Endodermal cell (in vitro differentiated cells): ENCODE measurements around the gene PRSS36. TPM values are rescaled to one million over a fixed set of nuclear protein-coding genes. Genes with fewer than 3 reads are reported as not detected.
A peak's percentile ranks its signal among the peaks of the same experiment; 100 is the strongest.

Experiments used
- DNase-seq: peaks from one replicate; pipeline ENCODE4 v3.0.0-alpha.2; 2017
- H3K27ac ChIP-seq: 2 replicates; pipeline ENCODE4 v1.5.1; 2013; ENCODE audit warnings: mild to moderate bottlenecking, low read depth, low read length, moderate library complexity
- H3K27me3 ChIP-seq: 2 replicates; pipeline ENCODE4 v1.6.1; 2013; ENCODE audit warnings: mild to moderate bottlenecking, low read length, moderate library complexity; ENCODE audit not compliant: insufficient read depth, control insufficient read depth, poor library complexity, severe bottlenecking
- H3K36me3 ChIP-seq: 2 replicates; pipeline ENCODE4 v1.7.0; 2013; ENCODE audit warnings: mild to moderate bottlenecking, low read length, moderate library complexity; ENCODE audit not compliant: control insufficient read depth, insufficient read depth
- H3K4me1 ChIP-seq: one replicate; pipeline ENCODE4 v1.7.0; 2013; ENCODE audit warnings: low read length; ENCODE audit not compliant: control insufficient read depth, insufficient read depth
- H3K4me3 ChIP-seq: 2 replicates; pipeline ENCODE4 v1.5.1; 2013; ENCODE audit warnings: mild to moderate bottlenecking, low read length, moderate library complexity
- H3K9ac ChIP-seq: 2 replicates; pipeline ENCODE4 v1.6.1; 2013; ENCODE audit warnings: mild to moderate bottlenecking, low read length, moderate library complexity; ENCODE audit not compliant: poor library complexity, severe bottlenecking; ENCODE audit errors: extremely low read depth
- H3K9me3 ChIP-seq: 2 replicates; pipeline ENCODE4 v1.6.1; 2013; ENCODE audit warnings: mild to moderate bottlenecking, low read length, moderate library complexity; ENCODE audit not compliant: control insufficient read depth
- H3K27ac Mint-ChIP-seq: 2 replicates; pipeline ENCODE4 v1.8.0; 2020; ENCODE audit warnings: mixed read lengths
- H3K27me3 Mint-ChIP-seq: 2 replicates; pipeline ENCODE4 v1.8.0; 2021; ENCODE audit warnings: mild to moderate bottlenecking, mixed read lengths; ENCODE audit not compliant: insufficient read depth
- H3K36me3 Mint-ChIP-seq: 2 replicates; pipeline ENCODE4 v1.8.0; 2020; ENCODE audit warnings: low read depth, mixed read lengths
- H3K4me1 Mint-ChIP-seq: 2 replicates; pipeline ENCODE4 v1.8.0; 2020; ENCODE audit warnings: mixed read lengths
- H3K4me3 Mint-ChIP-seq: 2 replicates; pipeline ENCODE4 v1.8.0; 2020; ENCODE audit warnings: mild to moderate bottlenecking, moderate library complexity, mixed read lengths
- H3K9me3 Mint-ChIP-seq: 2 replicates; pipeline ENCODE4 v1.8.0; 2020; ENCODE audit warnings: mild to moderate bottlenecking, mixed read lengths
- CTCF ChIP-seq: fragments of 200-600 bp; sonication (generic); conservative IDR thresholded peaks from 2 replicates; pipeline ENCODE4 v1.5.0; 2021; ENCODE audit warnings: antibody characterized with exemption, mild to moderate bottlenecking
- WGBS, 2 experiments: methylation state at CpG; one replicate each; pipeline versions ENCODE4 v1.1.5 to v1.1.7; 2013; ENCODE audit warnings: missing lambda C conversion rate in 2 of 2, mixed read lengths in 1 of 2; ENCODE audit not compliant: insufficient coverage in 1 of 2, insufficient read length in 1 of 2; 5-methylcytosine and 5-hydroxymethylcytosine counted together
- total RNA-seq, 2 donors: library from RNA; stranded (reverse); fragmentation: NEBNext Ultra II Directional in 1 of 2; extraction: Animal tissue kit (Norgen Biotek cat#: 25700) in 1 of 2; gene quantifications; 2 replicates in 1 of 2; 3 replicates in 1 of 2; pipeline ENCODE4 v1.2.1, GENCODE V29; 2021

PRSS36 gene
- total RNA-seq, 2 donors from 2014 or later: 0.22 to 0.71 TPM

- no peaks in the 10 kb centered on the region for H3K27me3 Mint-ChIP-seq
- H3K9ac ChIP-seq: no peak overlapping the region
- no peak overlapping the region for H3K4me3 ChIP-seq
- H3K27ac Mint-ChIP-seq: peak overlapping the region; percentile 78
- H3K27me3 ChIP-seq: no peaks in the 10 kb centered on the region
- no peak overlapping the region for H3K27ac ChIP-seq
- H3K4me1 ChIP-seq: peaks cover 10% of the 10 kb centered on the region
- no peaks in the 10 kb centered on the region for H3K9me3 ChIP-seq
- H3K4me1 Mint-ChIP-seq: peaks cover 28% of the 10 kb centered on the region
- no peaks in the 10 kb centered on the region for H3K9me3 Mint-ChIP-seq
- H3K36me3 Mint-ChIP-seq: peaks cover 21% of the 10 kb centered on the region
- WGBS, 2 experiments: 95 to 100% methylated on average over 1 to 6 of the region's 6 CpGs
- peak overlapping the region; percentile 90 for H3K4me3 Mint-ChIP-seq
- no peak for TF ChIP-seq CTCF
- no peak for DNase-seq
- peaks cover 14% of the 10 kb centered on the region for H3K36me3 ChIP-seq
These were observed 16.8 kb downstream of the PRSS36 start for GRCh38 chr16:31133046-31133501.

- Histone ChIP-seq H3K27me3 (no peaks in the 10 kb centered on the region), H3K9me3 (no peaks in the 10 kb centered on the region), H3K9ac (no peak overlapping the region), H3K4me1 (peaks cover 10% of the 10 kb centered on the region), H3K36me3 (peaks cover 18% of the 10 kb centered on the region), H3K27ac (no peak overlapping the region), H3K4me3 (no peak overlapping the region)
- DNase-seq: no peak
- no peak overlapping the region for H3K4me3 Mint-ChIP-seq
- no peak overlapping the region for H3K27ac Mint-ChIP-seq
- H3K4me1 Mint-ChIP-seq: peaks cover 28% of the 10 kb centered on the region
- no peak for TF ChIP-seq CTCF
- peaks cover 26% of the 10 kb centered on the region for H3K36me3 Mint-ChIP-seq
- H3K9me3 Mint-ChIP-seq: no peaks in the 10 kb centered on the region
- WGBS, 2 experiments: 95% methylated on average over 14 to 20 of the region's 20 CpGs
- no peaks in the 10 kb centered on the region for H3K27me3 Mint-ChIP-seq
These were observed 17.4 kb downstream of the PRSS36 start for GRCh38 chr16:31132303-31132979.

- Histone ChIP-seq H3K4me3 (no peak overlapping the region), H3K36me3 (peaks cover 19% of the 10 kb centered on the region), H3K9me3 (no peaks in the 10 kb centered on the region), H3K9ac (no peak overlapping the region), H3K27ac (no peak overlapping the region), H3K27me3 (no peaks in the 10 kb centered on the region), H3K4me1 (peaks cover 10% of the 10 kb centered on the region)
- Mint-ChIP-seq H3K4me3 (no peak overlapping the region), H3K9me3 (no peaks in the 10 kb centered on the region), H3K4me1 (peaks cover 28% of the 10 kb centered on the region), H3K36me3 (peaks cover 26% of the 10 kb centered on the region), H3K27me3 (no peaks in the 10 kb centered on the region), H3K27ac (no peak overlapping the region)
- no peak for TF ChIP-seq CTCF
- DNase-seq: no peak
- WGBS, 2 experiments: 92 to 94% methylated on average over 5 of the region's 5 CpGs
These were observed 18.0 kb downstream of the PRSS36 start for GRCh38 chr16:31131841-31132271.
